ENCODE results near the gene NHSL1. TPM values are rescaled to one million over a fixed set of nuclear protein-coding genes. Genes with fewer than 3 reads are reported as not detected.

Gene NHSL1
- total RNA-seq, 1 donor from 2014 or later = 23.1 TPM

GRCh38 chr6:138397128-138398122 is 101.9 kb downstream of the NHSL1 start:
- DNase-seq (ENCODE audit: extremely low spot score in 2 of 2) = no peak
- Histone ChIP-seq H3K36me3 (no peaks in the 10 kb centered on the region), H3K27ac (no peak overlapping the region), H3K4me1 (no peaks in the 10 kb centered on the region), H3K27me3 (no peaks in the 10 kb centered on the region), H3K9me3 (no peaks in the 10 kb centered on the region), H3K4me3 (no peak overlapping the region)
- TF ChIP-seq POLR2AphosphoS5 (IDR thresholded peaks at IDR 0.05; ENCODE audit: insufficient read depth in 1 of 2, low read depth in 1 of 2) (no peak), POLR2A (IDR thresholded peaks at IDR 0.05) (no peak), CTCF (IDR thresholded peaks at IDR 0.05) (no peak)
- intact Hi-C loops (cut with DNase I) = no loop called here

- intact Hi-C loops (cut with DNase I) = no loop called here
- H3K4me3 ChIP-seq = no peak overlapping the region
- no peaks in the 10 kb centered on the region for H3K4me1 ChIP-seq
- H3K27ac ChIP-seq = no peak overlapping the region
- DNase-seq (ENCODE audit: extremely low spot score in 2 of 2) = no peak
- H3K27me3 ChIP-seq = no peaks in the 10 kb centered on the region
- no peaks in the 10 kb centered on the region for H3K9me3 ChIP-seq
- H3K36me3 ChIP-seq = no peaks in the 10 kb centered on the region
- TF ChIP-seq POLR2A (IDR thresholded peaks at IDR 0.05) = no peak
Observed at GRCh38 chr6:138396709-138397108, 102.6 kb downstream of the NHSL1 start.

GRCh38 chr6:138393871-138394783 is 105.2 kb downstream of the NHSL1 start:
- intact Hi-C loops (cut with DNase I) = no loop called here
- no peaks in the 10 kb centered on the region for H3K27me3 ChIP-seq
- H3K36me3 ChIP-seq = no peaks in the 10 kb centered on the region
- no peaks in the 10 kb centered on the region for H3K4me1 ChIP-seq
- H3K4me3 ChIP-seq = no peak overlapping the region
- no peak for TF ChIP-seq POLR2A (IDR thresholded peaks at IDR 0.05)
- TF ChIP-seq POLR2AphosphoS5 (IDR thresholded peaks at IDR 0.05; ENCODE audit: insufficient read depth in 1 of 2, low read depth in 1 of 2) = no peak
- TF ChIP-seq CTCF (IDR thresholded peaks at IDR 0.05) = no peak
- no peak overlapping the region for H3K27ac ChIP-seq
- DNase-seq (ENCODE audit: extremely low spot score in 2 of 2) = no peak
- H3K9me3 ChIP-seq = no peaks in the 10 kb centered on the region

- TF ChIP-seq POLR2A (IDR thresholded peaks at IDR 0.05) (no peak), CTCF (IDR thresholded peaks at IDR 0.05) (no peak), POLR2AphosphoS5 (IDR thresholded peaks at IDR 0.05; ENCODE audit: insufficient read depth in 1 of 2, low read depth in 1 of 2) (no peak)
- H3K9me3 ChIP-seq = no peaks in the 10 kb centered on the region
- H3K36me3 ChIP-seq = no peaks in the 10 kb centered on the region
- H3K4me1 ChIP-seq = no peaks in the 10 kb centered on the region
- no peak overlapping the region for H3K27ac ChIP-seq
- DNase-seq (ENCODE audit: extremely low spot score in 2 of 2) = no peak
- H3K4me3 ChIP-seq = no peak overlapping the region
- intact Hi-C loops (cut with DNase I) = no loop called here
- no peaks in the 10 kb centered on the region for H3K27me3 ChIP-seq
Observed at GRCh38 chr6:138389551-138389950, 109.7 kb downstream of the NHSL1 start.

- DNase-seq (ENCODE audit: extremely low spot score in 2 of 2) = no peak
- H3K27ac ChIP-seq = no peak overlapping the region
- H3K4me1 ChIP-seq = no peaks in the 10 kb centered on the region
- no peaks in the 10 kb centered on the region for H3K9me3 ChIP-seq
- TF ChIP-seq POLR2A (IDR thresholded peaks at IDR 0.05) = no peak
- TF ChIP-seq CTCF (IDR thresholded peaks at IDR 0.05) = no peak
- TF ChIP-seq POLR2AphosphoS5 (IDR thresholded peaks at IDR 0.05; ENCODE audit: insufficient read depth in 1 of 2, low read depth in 1 of 2) = no peak
- intact Hi-C loops (cut with DNase I) = no loop called here
- H3K4me3 ChIP-seq = no peak overlapping the region
- no peaks in the 10 kb centered on the region for H3K27me3 ChIP-seq
- no peaks in the 10 kb centered on the region for H3K36me3 ChIP-seq
Observed at GRCh38 chr6:138387577-138388368, 111.5 kb downstream of the NHSL1 start.
